ENCODE results near the gene TAS1R3.

Gene TAS1R3

GRCh38 chr1:1285611-1286311, 45.3 kb upstream of the TAS1R3 start:
- TF ChIP-seq CTCF (IDR thresholded peaks at IDR 0.05; ENCODE audit: low read depth, low read length, poor library complexity, severe bottlenecking) (no peak), EZH2phosphoT487 (IDR thresholded peaks at IDR 0.05; ENCODE audit: borderline replicate concordance, low read length) (no peak)
- Histone ChIP-seq H4K20me1 (ENCODE audit: control insufficient read depth, insufficient read depth, low read depth, low read length) (no peaks in the 10 kb centered on the region), H3K36me3 (ENCODE audit: control insufficient read depth, low read length) (no peaks in the 10 kb centered on the region), H3K4me1 (ENCODE audit: control insufficient read depth, low read length) (no peaks in the 10 kb centered on the region), H3F3A (ENCODE audit: control insufficient read depth, insufficient read depth) (no peaks in the 10 kb centered on the region), H3K27ac (ENCODE audit: low read depth, low read length) (no peak overlapping the region), H3K79me2 (ENCODE audit: control insufficient read depth, low read length) (no peaks in the 10 kb centered on the region), H3K9me3 (ENCODE audit: control insufficient read depth, insufficient read depth, low read length) (no peaks in the 10 kb centered on the region; the same call in 1 of the 2 replicates), H3K4me2 (ENCODE audit: low read length) (no peak overlapping the region), H3K4me3 (ENCODE audit: low read length) (no peak overlapping the region), H3K27me3 (ENCODE audit: control insufficient read depth, low read length) (no peaks in the 10 kb centered on the region), H3K9me2 (replicated peaks; ENCODE audit: control insufficient read depth, low read length) (no peaks in the 10 kb centered on the region)

- Histone ChIP-seq H3K79me2 (ENCODE audit: control insufficient read depth, low read length) (no peaks in the 10 kb centered on the region), H3K27me3 (ENCODE audit: control insufficient read depth, low read length) (no peaks in the 10 kb centered on the region), H3K4me2 (ENCODE audit: low read length) (no peak overlapping the region), H3K9me3 (ENCODE audit: control insufficient read depth, insufficient read depth, low read length) (no peaks in the 10 kb centered on the region; the same call in 1 of the 2 replicates), H3F3A (ENCODE audit: control insufficient read depth, insufficient read depth) (no peaks in the 10 kb centered on the region), H3K9me2 (replicated peaks; ENCODE audit: control insufficient read depth, low read length) (no peaks in the 10 kb centered on the region), H3K27ac (ENCODE audit: low read depth, low read length) (no peak overlapping the region), H3K4me1 (ENCODE audit: control insufficient read depth, low read length) (no peaks in the 10 kb centered on the region), H3K36me3 (ENCODE audit: control insufficient read depth, low read length) (no peaks in the 10 kb centered on the region), H4K20me1 (ENCODE audit: control insufficient read depth, insufficient read depth, low read depth, low read length) (no peaks in the 10 kb centered on the region), H3K4me3 (ENCODE audit: low read length) (no peak overlapping the region)
- TF ChIP-seq EZH2phosphoT487 (IDR thresholded peaks at IDR 0.05; ENCODE audit: borderline replicate concordance, low read length) = no peak
- no peak for TF ChIP-seq CTCF (IDR thresholded peaks at IDR 0.05; ENCODE audit: low read depth, low read length, poor library complexity, severe bottlenecking)
Observed at GRCh38 chr1:1286313-1287261, 44.5 kb upstream of the TAS1R3 start.

GRCh38 chr1:1287288-1288110, 43.6 kb upstream of the TAS1R3 start:
- Histone ChIP-seq H3K27me3 (ENCODE audit: control insufficient read depth, low read length) (no peaks in the 10 kb centered on the region), H3K79me2 (ENCODE audit: control insufficient read depth, low read length) (no peaks in the 10 kb centered on the region), H3K9me2 (replicated peaks; ENCODE audit: control insufficient read depth, low read length) (no peaks in the 10 kb centered on the region), H3K4me2 (ENCODE audit: low read length) (no peak overlapping the region), H3K27ac (ENCODE audit: low read depth, low read length) (no peak overlapping the region), H3K4me3 (ENCODE audit: low read length) (no peak overlapping the region), H3K9me3 (ENCODE audit: control insufficient read depth, insufficient read depth, low read length) (no peaks in the 10 kb centered on the region; the same call in 1 of the 2 replicates), H3K36me3 (ENCODE audit: control insufficient read depth, low read length) (no peaks in the 10 kb centered on the region), H3F3A (ENCODE audit: control insufficient read depth, insufficient read depth) (no peaks in the 10 kb centered on the region), H3K4me1 (ENCODE audit: control insufficient read depth, low read length) (no peaks in the 10 kb centered on the region), H4K20me1 (ENCODE audit: control insufficient read depth, insufficient read depth, low read depth, low read length) (no peaks in the 10 kb centered on the region)
- TF ChIP-seq EZH2phosphoT487 (IDR thresholded peaks at IDR 0.05; ENCODE audit: borderline replicate concordance, low read length) = no peak
- TF ChIP-seq CTCF (IDR thresholded peaks at IDR 0.05; ENCODE audit: low read depth, low read length, poor library complexity, severe bottlenecking) = no peak

Measured in DOHH2 (cell line).